HepG2 (cell line): Measurements from ENCODE around the gene ENG. TPM values are rescaled to one million over a fixed set of nuclear protein-coding genes. Genes with fewer than 3 reads are reported as not detected.

Experiments
- ATAC-seq: fragments of 200-7000 bp; cut with Tn5 transposase; 3 replicates; pipeline ENCODE4 v1.9.1; 2020; ENCODE audit warnings: mild to moderate bottlenecking, moderate library complexity
- BruUV-seq: library from RNA; stranded (reverse); fragments of 400-500 nt; replicated peaks from 2 replicates; lab custom pipeline; 2021; lab: Mats Ljungman, UMichigan
- CTCF ChIA-PET: fragments of 300-600 bp; formaldehyde crosslinking; extraction: SDS; loops from one replicate; lab custom pipeline; 2021; ENCODE audit warnings: low total read pairs, inconsistent platforms, low intra/inter-chr PET ratio; lab: Yijun Ruan, JAX
- POLR2A ChIA-PET: fragments of 350-600 bp; sonication (Branson Sonifier 250); formaldehyde crosslinking; loops from one replicate; lab custom pipeline; 2020; ENCODE audit warnings: antibody characterized with exemption, inconsistent platforms; lab: Yijun Ruan, JAX
- DNase-seq: peaks from one replicate; pipeline ENCODE4 v3.0.0-alpha.2; 2015; ENCODE audit warnings: low spot score
- FAIRE-seq: peaks from 3 replicates; lab custom pipeline; 2011; peaks lifted over from hg19 to GRCh38; lab: Jason Lieb, UNC
- H2AFZ ChIP-seq: one replicate; pipeline ENCODE4 v1.6.1; 2011; ENCODE audit warnings: low read length, inconsistent platforms
- H3K27ac ChIP-seq: fragments of 300-600 bp; 3 replicates; pipeline ENCODE4 v1.8.0; 2011; ENCODE audit warnings: mixed run types, mild to moderate bottlenecking, mixed read lengths, low read length, inconsistent platforms; ENCODE audit not compliant: insufficient read depth; ENCODE audit errors: extremely low read length
- H3K27me3 ChIP-seq, 2 experiments: fragments of 200-600 bp in 1 of 2; 2 replicates in 1 of 2; 3 replicates in 1 of 2; pipeline versions ENCODE4 v1.6.0 to v1.8.0; 2011; ENCODE audit warnings: low read length in 2 of 2, mild to moderate bottlenecking in 2 of 2, moderate library complexity in 2 of 2, inconsistent platforms in 1 of 2; ENCODE audit not compliant: insufficient read depth in 2 of 2, control insufficient read depth in 1 of 2
- H3K36me3 ChIP-seq, 2 experiments: fragments of 200-600 bp in 1 of 2; replicated peaks in 1 of 2; 2 replicates in 1 of 2; 3 replicates in 1 of 2; pipeline versions ENCODE4 v1.5.1 to v1.8.0; 2011; ENCODE audit warnings: low read length in 2 of 2, inconsistent platforms in 1 of 2; ENCODE audit not compliant: insufficient read depth in 2 of 2, control insufficient read depth in 1 of 2
- H3K4me1 ChIP-seq: 2 replicates; pipeline ENCODE4 v1.5.1; 2012; ENCODE audit warnings: low read length, inconsistent platforms; ENCODE audit not compliant: insufficient read depth
- H3K4me2 ChIP-seq: 2 replicates; pipeline ENCODE4 v1.6.0; 2011; ENCODE audit warnings: low read depth, low read length, inconsistent platforms
- H3K4me3 ChIP-seq, 3 experiments: fragments of 200-600 bp in 1 of 3; sonication (generic), shearing (Covaris generic) in 1 of 3; replicated peaks in 1 of 3; 2 replicates each; pipeline ENCODE4 v1.5.1; 2011 to 2016; ENCODE audit warnings: low read length in 3 of 3, inconsistent platforms in 2 of 3, low read depth in 2 of 3, mild to moderate bottlenecking in 2 of 3, control low read depth in 1 of 3, mixed read lengths in 1 of 3; ENCODE audit not compliant: insufficient read depth in 1 of 3
- H3K79me2 ChIP-seq: one replicate; pipeline ENCODE4 v1.6.1; 2011; ENCODE audit warnings: low read length, inconsistent platforms; ENCODE audit not compliant: insufficient read depth
- H3K9ac ChIP-seq: 2 replicates; pipeline ENCODE4 v1.6.0; 2011; ENCODE audit warnings: mild to moderate bottlenecking, low read depth, low read length, inconsistent platforms; ENCODE audit not compliant: insufficient read depth
- H3K9me3 ChIP-seq: 2 replicates; pipeline ENCODE4 v1.5.1; 2012; ENCODE audit warnings: mild to moderate bottlenecking, low read length
- H4K20me1 ChIP-seq: 2 replicates; pipeline ENCODE4 v1.6.0; 2011; ENCODE audit warnings: inconsistent platforms, mild to moderate bottlenecking, low read length, moderate library complexity; ENCODE audit not compliant: insufficient read depth
- ETS1 ChIP-seq: sonication (generic); formaldehyde crosslinking; IDR thresholded peaks from 2 replicates; pipeline ENCODE4 v1.4.0; 2020; ENCODE audit warnings: missing genetic modification reagents
- HDAC1 ChIP-seq: sonication (generic); formaldehyde crosslinking; IDR thresholded peaks from 2 replicates; pipeline ENCODE4 v1.5.1; 2020; ENCODE audit warnings: mild to moderate bottlenecking, missing genetic modification reagents
- HMG20A ChIP-seq: IDR thresholded peaks from 2 replicates; pipeline ENCODE4 v1.6.1; 2016; ENCODE audit warnings: borderline replicate concordance
- KLF12 ChIP-seq: sonication (generic); formaldehyde crosslinking; IDR thresholded peaks from 2 replicates; pipeline ENCODE4 v1.4.0; 2020; ENCODE audit warnings: missing genetic modification reagents, borderline replicate concordance
- NCOA2 ChIP-seq: sonication (generic); formaldehyde crosslinking; IDR thresholded peaks from 2 replicates; pipeline ENCODE4 v1.8.0; 2022; ENCODE audit warnings: inconsistent platforms
- NFKBIZ ChIP-seq: IDR thresholded peaks from 2 replicates; pipeline ENCODE4 v1.6.1; 2018; ENCODE audit warnings: missing genetic modification reagents, missing compliant biosample characterization
- NR2F2 ChIP-seq: IDR thresholded peaks from 2 replicates; pipeline ENCODE4 v1.6.1; 2012; ENCODE audit warnings: low read depth, inconsistent platforms, borderline replicate concordance
- PATZ1 ChIP-seq: sonication (generic); formaldehyde crosslinking; IDR thresholded peaks from 2 replicates; pipeline ENCODE4 v1.4.0; 2020; ENCODE audit warnings: missing genetic modification reagents
- RXRA ChIP-seq: sonication (generic); formaldehyde crosslinking; IDR thresholded peaks from 2 replicates; pipeline ENCODE4 v1.5.1; 2020; ENCODE audit warnings: missing genetic modification reagents
- STAT6 ChIP-seq: sonication (generic); formaldehyde crosslinking; IDR thresholded peaks from 2 replicates; pipeline ENCODE4 v1.4.0; 2020; ENCODE audit warnings: missing genetic modification reagents, mild to moderate bottlenecking, borderline replicate concordance
- TARDBP ChIP-seq: sonication (generic); formaldehyde crosslinking; IDR thresholded peaks from 2 replicates; pipeline ENCODE4 v1.8.0; 2022; ENCODE audit warnings: mild to moderate bottlenecking, missing genetic modification reagents
- ZBTB38 ChIP-seq: sonication (generic); formaldehyde crosslinking; IDR thresholded peaks from 2 replicates; pipeline ENCODE4 v1.5.1; 2020; ENCODE audit warnings: mild to moderate bottlenecking, missing genetic modification reagents
- ZNF10 ChIP-seq: sonication (generic); formaldehyde crosslinking; IDR thresholded peaks from 2 replicates; pipeline ENCODE4 v1.4.0; 2020; ENCODE audit warnings: mild to moderate bottlenecking, low read depth, missing genetic modification reagents, borderline replicate concordance
- ZNF274 ChIP-seq: sonication (generic); formaldehyde crosslinking; IDR thresholded peaks from 2 replicates; pipeline ENCODE4 v1.5.1; 2020; ENCODE audit warnings: mild to moderate bottlenecking, missing genetic modification reagents
- ZNF562 ChIP-seq: sonication (generic); formaldehyde crosslinking; IDR thresholded peaks from 2 replicates; pipeline ENCODE4 v1.8.0; 2022; ENCODE audit warnings: missing genetic modification reagents, borderline replicate concordance
- ZNF589 ChIP-seq: sonication (generic); formaldehyde crosslinking; conservative IDR thresholded peaks from 2 replicates; pipeline ENCODE4 v1.8.0; 2022; ENCODE audit warnings: mild to moderate bottlenecking, moderate library complexity, missing genetic modification reagents
- ZNF772 ChIP-seq: sonication (generic); formaldehyde crosslinking; IDR thresholded peaks from 2 replicates; pipeline ENCODE4 v1.5.0; 2020; ENCODE audit warnings: mild to moderate bottlenecking, missing genetic modification reagents
- ZNF776 ChIP-seq: sonication (generic); formaldehyde crosslinking; IDR thresholded peaks from 2 replicates; pipeline ENCODE4 v1.4.0; 2020; ENCODE audit warnings: mild to moderate bottlenecking, missing genetic modification reagents
- ZNF781 ChIP-seq: sonication (generic); formaldehyde crosslinking; IDR thresholded peaks from 2 replicates; pipeline ENCODE4 v1.5.1; 2020; ENCODE audit warnings: borderline replicate concordance, mild to moderate bottlenecking, missing genetic modification reagents; ENCODE audit errors: not compliant biosample characterization
- WGBS: methylation state at CpG from one replicate; pipeline ENCODE4 v1.1.6; 2017; ENCODE audit warnings: low lambda C conversion rate; 5-methylcytosine and 5-hydroxymethylcytosine counted together
- in situ Hi-C: cut with HindIII; loops from 2 replicates; pipeline ENCODE4 v1.10.0; 2017; ENCODE audit warnings: low pct_unique_long_range_greater_than_20kb; ENCODE audit not compliant: extremely low pct_ligation_motif_present
- intact Hi-C: fragments of 100-400 bp; cut with micrococcal nuclease; formaldehyde crosslinking; loops from one replicate; pipeline ENCODE4 v1.10.0; 2022; ENCODE audit not compliant: unreplicated experiment
- polyA plus RNA-seq, 8 experiments: library from polyadenylated mRNA; depleted of rRNA in 3 of 8; stranded (reverse) in 7 of 8; unstranded in 1 of 8; fragments of >200 nt; fragmentation: Illumina TruSeq in 4 of 8; extraction: Trizol in 4 of 8; gene quantifications; 2 replicates each; pipeline versions ENCODE4 v1.2.1 to v1.2.3, GENCODE V29; 2011 to 2016; ENCODE audit warnings: low read depth in 4 of 8, missing spikeins in 1 of 8, mixed read lengths in 1 of 8; ENCODE audit not compliant: insufficient read depth in 1 of 8
- total RNA-seq, 5 experiments: library from RNA; depleted of rRNA; stranded (reverse); fragments of >200 nt; fragmentation: Illumina TruSeq; extraction: Trizol; gene quantifications; 2 replicates each; pipeline ENCODE4 v1.2.3, GENCODE V29; 2016; ENCODE audit warnings: low read depth in 1 of 5

Gene ENG
- total and polyA plus RNA-seq, 2 of the 13 experiments (the other 11 are each of a cell fraction or from before 2014, with no cell fraction given), result 0.02 to 1.1 TPM

- H3K27me3 ChIP-seq, result 0 out of 5 replicates have a peak, but pooled peaks cover 0 to 1% of the 10 kb centered on the region in 2 experiments
- ChIA-PET POLR2A (no interaction called here), CTCF (no interaction called here)
- no peak overlapping the region for H3K9ac ChIP-seq
- BruUV-seq, result no TSS peak
- peak overlapping the region; percentile 55 for H3K27ac ChIP-seq
- 0 out of 2 replicates have a peak, but pooled peaks cover 7% of the 10 kb centered on the region for H3K9me3 ChIP-seq
- ATAC-seq (peak; percentile 55), FAIRE-seq (peak; percentile 66), DNase-seq (peak; percentile 72)
- peaks cover 81% of the 10 kb centered on the region for H3K4me1 ChIP-seq
- no peaks in the 10 kb centered on the region for H3K36me3 ChIP-seq
- H2AFZ ChIP-seq, result no peak overlapping the region
- 93% methylated on average over 9 of the region's 10 CpGs for WGBS
- H3K4me3 ChIP-seq, result no peak overlapping the region
- no peaks in the 10 kb centered on the region for H3K79me2 ChIP-seq
- intact Hi-C loops, result no loop called here
- H3K4me2 ChIP-seq, result 0 out of 2 replicates have a peak overlapping the region, but pooled peaks have one; percentile 5
- in situ Hi-C loops, result no loop called here
- H4K20me1 ChIP-seq, result no peaks in the 10 kb centered on the region
- TF ChIP-seq ZNF274 (CRISPR knock-in tag) (no peak), ZNF10 (CRISPR knock-in tag) (no peak), ZNF562 (CRISPR knock-in tag) (peak; percentile 75; the same call in 1 of the 2 replicates), RXRA (peak; percentile 66; the same call in 1 of the 2 replicates), ZNF776 (CRISPR knock-in tag) (no peak), STAT6 (CRISPR knock-in tag) (no peak), ZNF772 (CRISPR knock-in tag) (0 out of 2 replicates have a peak, but pooled peaks have one; percentile 45), NFKBIZ (no peak), ETS1 (CRISPR knock-in tag) (no peak), NCOA2 (no peak), PATZ1 (no peak), ZBTB38 (CRISPR knock-in tag) (peak; percentile 39; the same call in 1 of the 2 replicates), KLF12 (CRISPR knock-in tag) (no peak), HDAC1 (CRISPR knock-in tag) (peak; percentile 42; the same call in 1 of the 2 replicates), NR2F2 (0 out of 2 replicates have a peak, but pooled peaks have one; percentile 32), TARDBP (CRISPR knock-in tag) (0 out of 2 replicates have a peak, but pooled peaks have one; percentile 28), ZNF589 (CRISPR knock-in tag) (no peak), HMG20A (CRISPR knock-in tag) (no peak), ZNF781 (CRISPR knock-in tag) (no peak)
Observed at GRCh38 chr9:127848756-127849504, 5.5 kb downstream of the ENG start.
